GM18507 (cell line): ENCODE data around the gene ENOX1.

Experiments
- DNase-seq: peaks from one replicate; pipeline ENCODE4 v3.0.0; 2011; ENCODE audit warnings: low read depth; ENCODE audit not compliant: insufficient read length; ENCODE audit errors: extremely low spot score
- FAIRE-seq: peaks from 2 replicates; lab custom pipeline; 2011; peaks lifted over from hg19 to GRCh38; lab: Jason Lieb, UNC

Gene ENOX1

GRCh38 chr13:43757266-43757665 is 29.5 kb downstream of the ENOX1 start:
- no peak for FAIRE-seq
- no peak for DNase-seq

GRCh38 chr13:43755844-43756243 is 30.9 kb downstream of the ENOX1 start:
- FAIRE-seq (no peak), DNase-seq (no peak)

GRCh38 chr13:43751624-43752023 is 35.1 kb downstream of the ENOX1 start:
- no peak for FAIRE-seq
- DNase-seq = no peak

GRCh38 chr13:43749503-43749902 is 37.3 kb downstream of the ENOX1 start:
- FAIRE-seq (no peak), DNase-seq (no peak)

- DNase-seq (no peak), FAIRE-seq (no peak)
These were observed 42.3 kb downstream of the ENOX1 start for GRCh38 chr13:43744261-43745031.

GRCh38 chr13:43742911-43743310 is 43.9 kb downstream of the ENOX1 start:
- DNase-seq (no peak), FAIRE-seq (no peak)

GRCh38 chr13:43737392-43737923 is 49.3 kb downstream of the ENOX1 start:
- FAIRE-seq (no peak), DNase-seq (no peak)

GRCh38 chr13:43732726-43733125 is 54.0 kb downstream of the ENOX1 start:
- FAIRE-seq (no peak), DNase-seq (no peak)

GRCh38 chr13:43731296-43731695 is 55.5 kb downstream of the ENOX1 start:
- no peak for FAIRE-seq

GRCh38 chr13:43730642-43731041 is 56.1 kb downstream of the ENOX1 start:
- DNase-seq = no peak

More at GRCh38 chr13:43731296-43731695, 55.5 kb downstream of the ENOX1 start:
- no peak for DNase-seq

GRCh38 chr13:43728421-43728820 is 58.4 kb downstream of the ENOX1 start:
- FAIRE-seq (no peak), DNase-seq (no peak)

More at GRCh38 chr13:43730642-43731041, 56.1 kb downstream of the ENOX1 start:
- FAIRE-seq = no peak

GRCh38 chr13:43727856-43728255 is 58.9 kb downstream of the ENOX1 start:
- FAIRE-seq = no peak

GRCh38 chr13:43725460-43725859 is 61.3 kb downstream of the ENOX1 start:
- no peak for DNase-seq
- FAIRE-seq = no peak

More at GRCh38 chr13:43727856-43728255, 58.9 kb downstream of the ENOX1 start:
- DNase-seq = no peak

GRCh38 chr13:43720780-43721397 is 65.9 kb downstream of the ENOX1 start:
- DNase-seq = no peak
- no peak for FAIRE-seq

GRCh38 chr13:43698758-43699157 is 88.0 kb downstream of the ENOX1 start:
- FAIRE-seq (no peak), DNase-seq (no peak)

- FAIRE-seq (peak; percentile 9), DNase-seq (no peak)
These were observed 88.8 kb downstream of the ENOX1 start for GRCh38 chr13:43698009-43698408.

GRCh38 chr13:43697323-43697722 is 89.4 kb downstream of the ENOX1 start:
- FAIRE-seq = no peak
- DNase-seq = no peak

- no peak for FAIRE-seq
These were observed 92.6 kb downstream of the ENOX1 start for GRCh38 chr13:43694146-43694664.

GRCh38 chr13:43693639-43694038 is 93.1 kb downstream of the ENOX1 start:
- FAIRE-seq (no peak), DNase-seq (no peak)

More at GRCh38 chr13:43694146-43694664, 92.6 kb downstream of the ENOX1 start:
- DNase-seq = no peak

- DNase-seq (no peak), FAIRE-seq (no peak)
These were observed 98.4 kb downstream of the ENOX1 start for GRCh38 chr13:43688227-43688907.
